HepG2 (cell line): ENCODE data around the gene MARCHF4. TPM values are rescaled to one million over a fixed set of nuclear protein-coding genes. Genes with fewer than 3 reads are reported as not detected.
A peak's percentile ranks its signal among the peaks of the same experiment; 100 is the strongest.

Source experiments
- ATAC-seq: fragments of 200-7000 bp; cut with Tn5 transposase; 3 replicates; pipeline ENCODE4 v1.9.1; 2020; ENCODE audit warnings: mild to moderate bottlenecking, moderate library complexity
- BruUV-seq: library from RNA; stranded (reverse); fragments of 400-500 nt; replicated peaks from 2 replicates; lab custom pipeline; 2021; lab: Mats Ljungman, UMichigan
- CTCF ChIA-PET: fragments of 300-600 bp; formaldehyde crosslinking; extraction: SDS; loops from one replicate; lab custom pipeline; 2021; ENCODE audit warnings: low total read pairs, inconsistent platforms, low intra/inter-chr PET ratio; lab: Yijun Ruan, JAX
- POLR2A ChIA-PET: fragments of 350-600 bp; sonication (Branson Sonifier 250); formaldehyde crosslinking; loops from one replicate; lab custom pipeline; 2020; ENCODE audit warnings: antibody characterized with exemption, inconsistent platforms; lab: Yijun Ruan, JAX
- DNase-seq: peaks from one replicate; pipeline ENCODE4 v3.0.0-alpha.2; 2015; ENCODE audit warnings: low spot score
- FAIRE-seq: peaks from 3 replicates; lab custom pipeline; 2011; peaks lifted over from hg19 to GRCh38; lab: Jason Lieb, UNC
- H2AFZ ChIP-seq: one replicate; pipeline ENCODE4 v1.6.1; 2011; ENCODE audit warnings: low read length, inconsistent platforms
- H3K27ac ChIP-seq: fragments of 300-600 bp; 3 replicates; pipeline ENCODE4 v1.8.0; 2011; ENCODE audit warnings: mixed run types, mild to moderate bottlenecking, mixed read lengths, low read length, inconsistent platforms; ENCODE audit not compliant: insufficient read depth; ENCODE audit errors: extremely low read length
- H3K27me3 ChIP-seq, 2 experiments: fragments of 200-600 bp in 1 of 2; 2 replicates in 1 of 2; 3 replicates in 1 of 2; pipeline versions ENCODE4 v1.6.0 to v1.8.0; 2011; ENCODE audit warnings: low read length in 2 of 2, mild to moderate bottlenecking in 2 of 2, moderate library complexity in 2 of 2, inconsistent platforms in 1 of 2; ENCODE audit not compliant: insufficient read depth in 2 of 2, control insufficient read depth in 1 of 2
- H3K36me3 ChIP-seq, 2 experiments: fragments of 200-600 bp in 1 of 2; replicated peaks in 1 of 2; 2 replicates in 1 of 2; 3 replicates in 1 of 2; pipeline versions ENCODE4 v1.5.1 to v1.8.0; 2011; ENCODE audit warnings: low read length in 2 of 2, inconsistent platforms in 1 of 2; ENCODE audit not compliant: insufficient read depth in 2 of 2, control insufficient read depth in 1 of 2
- H3K4me1 ChIP-seq: 2 replicates; pipeline ENCODE4 v1.5.1; 2012; ENCODE audit warnings: low read length, inconsistent platforms; ENCODE audit not compliant: insufficient read depth
- H3K4me2 ChIP-seq: 2 replicates; pipeline ENCODE4 v1.6.0; 2011; ENCODE audit warnings: low read depth, low read length, inconsistent platforms
- H3K4me3 ChIP-seq, 3 experiments: fragments of 200-600 bp in 1 of 3; sonication (generic), shearing (Covaris generic) in 1 of 3; replicated peaks in 1 of 3; 2 replicates each; pipeline ENCODE4 v1.5.1; 2011 to 2016; ENCODE audit warnings: low read length in 3 of 3, inconsistent platforms in 2 of 3, low read depth in 2 of 3, mild to moderate bottlenecking in 2 of 3, control low read depth in 1 of 3, mixed read lengths in 1 of 3; ENCODE audit not compliant: insufficient read depth in 1 of 3
- H3K79me2 ChIP-seq: one replicate; pipeline ENCODE4 v1.6.1; 2011; ENCODE audit warnings: low read length, inconsistent platforms; ENCODE audit not compliant: insufficient read depth
- H3K9ac ChIP-seq: 2 replicates; pipeline ENCODE4 v1.6.0; 2011; ENCODE audit warnings: mild to moderate bottlenecking, low read depth, low read length, inconsistent platforms; ENCODE audit not compliant: insufficient read depth
- H3K9me3 ChIP-seq: 2 replicates; pipeline ENCODE4 v1.5.1; 2012; ENCODE audit warnings: mild to moderate bottlenecking, low read length
- H4K20me1 ChIP-seq: 2 replicates; pipeline ENCODE4 v1.6.0; 2011; ENCODE audit warnings: inconsistent platforms, mild to moderate bottlenecking, low read length, moderate library complexity; ENCODE audit not compliant: insufficient read depth
- ELK4 ChIP-seq: sonication (generic); formaldehyde crosslinking; IDR thresholded peaks from 2 replicates; pipeline ENCODE4 v1.9.0; 2021; ENCODE audit warnings: missing genetic modification reagents, borderline replicate concordance
- GLI4 ChIP-seq: sonication (generic); formaldehyde crosslinking; IDR thresholded peaks from 2 replicates; pipeline ENCODE4 v1.5.1; 2020; ENCODE audit warnings: missing genetic modification reagents, mild to moderate bottlenecking, moderate library complexity, borderline replicate concordance
- HOXA5 ChIP-seq: sonication (generic); formaldehyde crosslinking; IDR thresholded peaks from 2 replicates; pipeline ENCODE4 v1.4.0; 2020; ENCODE audit warnings: missing genetic modification reagents
- MTA3 ChIP-seq: sonication (generic); formaldehyde crosslinking; IDR thresholded peaks from 2 replicates; pipeline ENCODE4 v1.4.0; 2020; ENCODE audit warnings: missing genetic modification reagents
- SP140L ChIP-seq: sonication (generic); formaldehyde crosslinking; IDR thresholded peaks from 2 replicates; pipeline ENCODE4 v1.4.0; 2020; ENCODE audit warnings: missing genetic modification reagents, borderline replicate concordance
- ZFP90 ChIP-seq: sonication (generic); formaldehyde crosslinking; IDR thresholded peaks from 2 replicates; pipeline ENCODE4 v1.8.0; 2022; ENCODE audit warnings: missing genetic modification reagents, mild to moderate bottlenecking, inconsistent platforms, borderline replicate concordance
- ZNF451 ChIP-seq: sonication (generic); formaldehyde crosslinking; IDR thresholded peaks from 2 replicates; pipeline ENCODE4 v1.5.0; 2020; ENCODE audit warnings: mild to moderate bottlenecking, missing genetic modification reagents
- WGBS: methylation state at CpG from one replicate; pipeline ENCODE4 v1.1.6; 2017; ENCODE audit warnings: low lambda C conversion rate; 5-methylcytosine and 5-hydroxymethylcytosine counted together
- in situ Hi-C: cut with HindIII; loops from 2 replicates; pipeline ENCODE4 v1.10.0; 2017; ENCODE audit warnings: low pct_unique_long_range_greater_than_20kb; ENCODE audit not compliant: extremely low pct_ligation_motif_present
- intact Hi-C: fragments of 100-400 bp; cut with micrococcal nuclease; formaldehyde crosslinking; loops from one replicate; pipeline ENCODE4 v1.10.0; 2022; ENCODE audit not compliant: unreplicated experiment
- polyA plus RNA-seq, 8 experiments: library from polyadenylated mRNA; depleted of rRNA in 3 of 8; stranded (reverse) in 7 of 8; unstranded in 1 of 8; fragments of >200 nt; fragmentation: Illumina TruSeq in 4 of 8; extraction: Trizol in 4 of 8; gene quantifications; 2 replicates each; pipeline versions ENCODE4 v1.2.1 to v1.2.3, GENCODE V29; 2011 to 2016; ENCODE audit warnings: low read depth in 4 of 8, missing spikeins in 1 of 8, mixed read lengths in 1 of 8; ENCODE audit not compliant: insufficient read depth in 1 of 8
- total RNA-seq, 5 experiments: library from RNA; depleted of rRNA; stranded (reverse); fragments of >200 nt; fragmentation: Illumina TruSeq; extraction: Trizol; gene quantifications; 2 replicates each; pipeline ENCODE4 v1.2.3, GENCODE V29; 2016; ENCODE audit warnings: low read depth in 1 of 5
- TF ChIP-seq, protein P1 (sequence below): IDR thresholded peaks from 2 replicates; pipeline ENCODE4 v1.6.1; 2016; ENCODE audit warnings: low read depth, missing genetic modification reagents, missing compliant biosample characterization
- TF ChIP-seq, protein P2 (sequence below): sonication (generic); formaldehyde crosslinking; IDR thresholded peaks from 2 replicates; pipeline ENCODE4 v1.5.0; 2020; ENCODE audit warnings: missing genetic modification reagents

Gene MARCHF4
- total and polyA plus RNA-seq, 2 of the 13 experiments (the other 11 are each of a cell fraction or from before 2014, with no cell fraction given) = not detected

GRCh38 chr2:216340280-216340631 lies 32.0 kb downstream of the MARCHF4 start:
- WGBS = 0% methylated on average over 1 of the region's 1 CpG
- DNase-seq (no peak), ATAC-seq (no peak), FAIRE-seq (no peak)
- no peak overlapping the region for H3K27ac ChIP-seq
- H3K4me2 ChIP-seq = no peak overlapping the region
- in situ Hi-C loops = no loop called here
- no peak overlapping the region for H3K4me3 ChIP-seq
- no peaks in the 10 kb centered on the region for H3K9me3 ChIP-seq
- H4K20me1 ChIP-seq = no peaks in the 10 kb centered on the region
- TF ChIP-seq SP140L (CRISPR knock-in tag) = no peak
- TF ChIP-seq ZNF451 (CRISPR knock-in tag) = no peak
- TF ChIP-seq GLI4 (CRISPR knock-in tag) = no peak
- BruUV-seq = no TSS peak
- no peaks in the 10 kb centered on the region for H3K36me3 ChIP-seq
- peaks cover 3 to 58% of the 10 kb centered on the region in 2 experiments; a peak in 4 of 5 replicates for H3K27me3 ChIP-seq
- CTCF ChIA-PET = no interaction called here
- POLR2A ChIA-PET = no interaction called here
- no peak overlapping the region for H2AFZ ChIP-seq
- intact Hi-C loops = no loop called here
- no peaks in the 10 kb centered on the region for H3K79me2 ChIP-seq
- no peak overlapping the region for H3K9ac ChIP-seq
- H3K4me1 ChIP-seq = no peaks in the 10 kb centered on the region

- H3K4me3 ChIP-seq = no peak overlapping the region
- POLR2A ChIA-PET = no interaction called here
- no peak overlapping the region for H2AFZ ChIP-seq
- no peak overlapping the region for H3K4me2 ChIP-seq
- no TSS peak for BruUV-seq
- WGBS = 0% methylated on average over 7 of the region's 7 CpGs
- no peaks in the 10 kb centered on the region for H3K36me3 ChIP-seq
- FAIRE-seq = no peak
- H3K4me1 ChIP-seq = no peaks in the 10 kb centered on the region
- H4K20me1 ChIP-seq = no peaks in the 10 kb centered on the region
- peak; percentile 27; the same call in 2 of the 3 replicates for ATAC-seq
- TF ChIP-seq, protein P1, sequence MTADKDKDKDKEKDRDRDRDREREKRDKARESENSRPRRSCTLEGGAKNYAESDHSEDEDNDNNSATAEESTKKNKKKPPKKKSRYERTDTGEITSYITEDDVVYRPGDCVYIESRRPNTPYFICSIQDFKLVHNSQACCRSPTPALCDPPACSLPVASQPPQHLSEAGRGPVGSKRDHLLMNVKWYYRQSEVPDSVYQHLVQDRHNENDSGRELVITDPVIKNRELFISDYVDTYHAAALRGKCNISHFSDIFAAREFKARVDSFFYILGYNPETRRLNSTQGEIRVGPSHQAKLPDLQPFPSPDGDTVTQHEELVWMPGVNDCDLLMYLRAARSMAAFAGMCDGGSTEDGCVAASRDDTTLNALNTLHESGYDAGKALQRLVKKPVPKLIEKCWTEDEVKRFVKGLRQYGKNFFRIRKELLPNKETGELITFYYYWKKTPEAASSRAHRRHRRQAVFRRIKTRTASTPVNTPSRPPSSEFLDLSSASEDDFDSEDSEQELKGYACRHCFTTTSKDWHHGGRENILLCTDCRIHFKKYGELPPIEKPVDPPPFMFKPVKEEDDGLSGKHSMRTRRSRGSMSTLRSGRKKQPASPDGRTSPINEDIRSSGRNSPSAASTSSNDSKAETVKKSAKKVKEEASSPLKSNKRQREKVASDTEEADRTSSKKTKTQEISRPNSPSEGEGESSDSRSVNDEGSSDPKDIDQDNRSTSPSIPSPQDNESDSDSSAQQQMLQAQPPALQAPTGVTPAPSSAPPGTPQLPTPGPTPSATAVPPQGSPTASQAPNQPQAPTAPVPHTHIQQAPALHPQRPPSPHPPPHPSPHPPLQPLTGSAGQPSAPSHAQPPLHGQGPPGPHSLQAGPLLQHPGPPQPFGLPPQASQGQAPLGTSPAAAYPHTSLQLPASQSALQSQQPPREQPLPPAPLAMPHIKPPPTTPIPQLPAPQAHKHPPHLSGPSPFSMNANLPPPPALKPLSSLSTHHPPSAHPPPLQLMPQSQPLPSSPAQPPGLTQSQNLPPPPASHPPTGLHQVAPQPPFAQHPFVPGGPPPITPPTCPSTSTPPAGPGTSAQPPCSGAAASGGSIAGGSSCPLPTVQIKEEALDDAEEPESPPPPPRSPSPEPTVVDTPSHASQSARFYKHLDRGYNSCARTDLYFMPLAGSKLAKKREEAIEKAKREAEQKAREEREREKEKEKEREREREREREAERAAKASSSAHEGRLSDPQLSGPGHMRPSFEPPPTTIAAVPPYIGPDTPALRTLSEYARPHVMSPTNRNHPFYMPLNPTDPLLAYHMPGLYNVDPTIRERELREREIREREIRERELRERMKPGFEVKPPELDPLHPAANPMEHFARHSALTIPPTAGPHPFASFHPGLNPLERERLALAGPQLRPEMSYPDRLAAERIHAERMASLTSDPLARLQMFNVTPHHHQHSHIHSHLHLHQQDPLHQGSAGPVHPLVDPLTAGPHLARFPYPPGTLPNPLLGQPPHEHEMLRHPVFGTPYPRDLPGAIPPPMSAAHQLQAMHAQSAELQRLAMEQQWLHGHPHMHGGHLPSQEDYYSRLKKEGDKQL (CRISPR knock-in tag) = no peak
- TF ChIP-seq HOXA5 = no peak
- TF ChIP-seq ZFP90 = no peak
- no peak for TF ChIP-seq ELK4 (CRISPR knock-in tag)
- no peak for TF ChIP-seq MTA3 (CRISPR knock-in tag)
- TF ChIP-seq, protein P2, sequence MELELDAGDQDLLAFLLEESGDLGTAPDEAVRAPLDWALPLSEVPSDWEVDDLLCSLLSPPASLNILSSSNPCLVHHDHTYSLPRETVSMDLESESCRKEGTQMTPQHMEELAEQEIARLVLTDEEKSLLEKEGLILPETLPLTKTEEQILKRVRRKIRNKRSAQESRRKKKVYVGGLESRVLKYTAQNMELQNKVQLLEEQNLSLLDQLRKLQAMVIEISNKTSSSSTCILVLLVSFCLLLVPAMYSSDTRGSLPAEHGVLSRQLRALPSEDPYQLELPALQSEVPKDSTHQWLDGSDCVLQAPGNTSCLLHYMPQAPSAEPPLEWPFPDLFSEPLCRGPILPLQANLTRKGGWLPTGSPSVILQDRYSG (CRISPR knock-in tag) = no peak
- intact Hi-C loops = no loop called here
- no peak for DNase-seq
- in situ Hi-C loops = no loop called here
- CTCF ChIA-PET = no interaction called here
- no peaks in the 10 kb centered on the region for H3K9me3 ChIP-seq
- H3K79me2 ChIP-seq = no peaks in the 10 kb centered on the region
- H3K27ac ChIP-seq = no peak overlapping the region
- no peak overlapping the region for H3K9ac ChIP-seq
- H3K27me3 ChIP-seq = peaks cover 3 to 58% of the 10 kb centered on the region in 2 experiments; a peak in 4 of 5 replicates
These were observed 32.6 kb downstream of the MARCHF4 start for GRCh38 chr2:216339456-216340279.
